ENCODE data around the gene GGT1.

Gene GGT1

GRCh38 chr22:24579258-24579601, 23.8 kb upstream of the GGT1 start (continued):
- TF ChIP-seq, protein P1, sequence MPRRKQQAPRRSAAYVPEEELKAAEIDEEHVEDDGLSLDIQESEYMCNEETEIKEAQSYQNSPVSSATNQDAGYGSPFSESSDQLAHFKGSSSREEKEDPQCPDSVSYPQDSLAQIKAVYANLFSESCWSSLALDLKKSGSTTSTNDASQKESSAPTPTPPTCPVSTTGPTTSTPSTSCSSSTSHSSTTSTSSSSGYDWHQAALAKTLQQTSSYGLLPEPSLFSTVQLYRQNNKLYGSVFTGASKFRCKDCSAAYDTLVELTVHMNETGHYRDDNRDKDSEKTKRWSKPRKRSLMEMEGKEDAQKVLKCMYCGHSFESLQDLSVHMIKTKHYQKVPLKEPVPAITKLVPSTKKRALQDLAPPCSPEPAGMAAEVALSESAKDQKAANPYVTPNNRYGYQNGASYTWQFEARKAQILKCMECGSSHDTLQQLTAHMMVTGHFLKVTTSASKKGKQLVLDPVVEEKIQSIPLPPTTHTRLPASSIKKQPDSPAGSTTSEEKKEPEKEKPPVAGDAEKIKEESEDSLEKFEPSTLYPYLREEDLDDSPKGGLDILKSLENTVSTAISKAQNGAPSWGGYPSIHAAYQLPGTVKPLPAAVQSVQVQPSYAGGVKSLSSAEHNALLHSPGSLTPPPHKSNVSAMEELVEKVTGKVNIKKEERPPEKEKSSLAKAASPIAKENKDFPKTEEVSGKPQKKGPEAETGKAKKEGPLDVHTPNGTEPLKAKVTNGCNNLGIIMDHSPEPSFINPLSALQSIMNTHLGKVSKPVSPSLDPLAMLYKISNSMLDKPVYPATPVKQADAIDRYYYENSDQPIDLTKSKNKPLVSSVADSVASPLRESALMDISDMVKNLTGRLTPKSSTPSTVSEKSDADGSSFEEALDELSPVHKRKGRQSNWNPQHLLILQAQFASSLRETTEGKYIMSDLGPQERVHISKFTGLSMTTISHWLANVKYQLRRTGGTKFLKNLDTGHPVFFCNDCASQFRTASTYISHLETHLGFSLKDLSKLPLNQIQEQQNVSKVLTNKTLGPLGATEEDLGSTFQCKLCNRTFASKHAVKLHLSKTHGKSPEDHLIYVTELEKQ (tag by site-specific recombination; IDR thresholded peaks at IDR 0.05; ENCODE audit: borderline replicate concordance): peak; percentile 2; the same call in 1 of the 2 replicates
- TF ChIP-seq ZNF2 (tag by site-specific recombination; IDR thresholded peaks at IDR 0.05) (no peak), ZNF391 (tag by site-specific recombination; IDR thresholded peaks at IDR 0.05; ENCODE audit: borderline replicate concordance, low read depth) (no peak; the same call in 1 of the 2 replicates), ZNF394 (tag by site-specific recombination; IDR thresholded peaks at IDR 0.05; ENCODE audit: borderline replicate concordance) (no peak; the same call in 1 of the 2 replicates), ZNF677 (tag by site-specific recombination; IDR thresholded peaks at IDR 0.05) (no peak), ZNF610 (tag by site-specific recombination; IDR thresholded peaks at IDR 0.05; ENCODE audit: borderline replicate concordance) (no peak), HOXD13 (CRISPR knock-in tag; IDR thresholded peaks at IDR 0.05; ENCODE audit: borderline replicate concordance) (no peak), ZNF202 (tag by site-specific recombination; IDR thresholded peaks at IDR 0.05; ENCODE audit: borderline replicate concordance) (no peak), ZNF341 (tag by site-specific recombination; IDR thresholded peaks at IDR 0.05; ENCODE audit: low read depth) (no peak), ZNF302 (tag by site-specific recombination; IDR thresholded peaks at IDR 0.05; ENCODE audit: low read depth) (no peak), ZNF19 (tag by site-specific recombination; IDR thresholded peaks at IDR 0.05; ENCODE audit: low read depth) (no peak), WT1 (tag by site-specific recombination; IDR thresholded peaks at IDR 0.05) (peak; percentile 72), ZNF585B (tag by site-specific recombination; IDR thresholded peaks at IDR 0.05) (no peak), ZNF132 (tag by site-specific recombination; IDR thresholded peaks at IDR 0.05; ENCODE audit: borderline replicate concordance) (no peak), FEZF1 (tag by site-specific recombination; IDR thresholded peaks at IDR 0.05) (0 out of 2 replicates have a peak, but pooled peaks have one; percentile 1), ZNF626 (tag by site-specific recombination; IDR thresholded peaks at IDR 0.05) (no peak), ZNF548 (tag by site-specific recombination; IDR thresholded peaks at IDR 0.05) (no peak), ZNF16 (tag by site-specific recombination; IDR thresholded peaks at IDR 0.05; ENCODE audit: low read depth) (no peak), ZNF214 (tag by site-specific recombination; IDR thresholded peaks at IDR 0.05; ENCODE audit: borderline replicate concordance) (no peak), ZNF530 (tag by site-specific recombination; IDR thresholded peaks at IDR 0.05; ENCODE audit: low read depth) (no peak), ZEB2 (tag by site-specific recombination; IDR thresholded peaks at IDR 0.05) (0 out of 2 replicates have a peak, but pooled peaks have one; percentile 5), ZFHX2 (tag by site-specific recombination; conservative IDR thresholded peaks at IDR 0.05) (no peak), ZNF350 (tag by site-specific recombination; IDR thresholded peaks at IDR 0.05) (no peak), ZNF274 (IDR thresholded peaks at IDR 0.05; ENCODE audit: low read length) (no peak), ZNF274 (tag by site-specific recombination; IDR thresholded peaks at IDR 0.05; ENCODE audit: borderline replicate concordance) (no peak)
- TF ChIP-seq, protein P2, sequence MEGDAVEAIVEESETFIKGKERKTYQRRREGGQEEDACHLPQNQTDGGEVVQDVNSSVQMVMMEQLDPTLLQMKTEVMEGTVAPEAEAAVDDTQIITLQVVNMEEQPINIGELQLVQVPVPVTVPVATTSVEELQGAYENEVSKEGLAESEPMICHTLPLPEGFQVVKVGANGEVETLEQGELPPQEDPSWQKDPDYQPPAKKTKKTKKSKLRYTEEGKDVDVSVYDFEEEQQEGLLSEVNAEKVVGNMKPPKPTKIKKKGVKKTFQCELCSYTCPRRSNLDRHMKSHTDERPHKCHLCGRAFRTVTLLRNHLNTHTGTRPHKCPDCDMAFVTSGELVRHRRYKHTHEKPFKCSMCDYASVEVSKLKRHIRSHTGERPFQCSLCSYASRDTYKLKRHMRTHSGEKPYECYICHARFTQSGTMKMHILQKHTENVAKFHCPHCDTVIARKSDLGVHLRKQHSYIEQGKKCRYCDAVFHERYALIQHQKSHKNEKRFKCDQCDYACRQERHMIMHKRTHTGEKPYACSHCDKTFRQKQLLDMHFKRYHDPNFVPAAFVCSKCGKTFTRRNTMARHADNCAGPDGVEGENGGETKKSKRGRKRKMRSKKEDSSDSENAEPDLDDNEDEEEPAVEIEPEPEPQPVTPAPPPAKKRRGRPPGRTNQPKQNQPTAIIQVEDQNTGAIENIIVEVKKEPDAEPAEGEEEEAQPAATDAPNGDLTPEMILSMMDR (tag by site-specific recombination; IDR thresholded peaks at IDR 0.05): no peak
- TF ChIP-seq, protein P3, sequence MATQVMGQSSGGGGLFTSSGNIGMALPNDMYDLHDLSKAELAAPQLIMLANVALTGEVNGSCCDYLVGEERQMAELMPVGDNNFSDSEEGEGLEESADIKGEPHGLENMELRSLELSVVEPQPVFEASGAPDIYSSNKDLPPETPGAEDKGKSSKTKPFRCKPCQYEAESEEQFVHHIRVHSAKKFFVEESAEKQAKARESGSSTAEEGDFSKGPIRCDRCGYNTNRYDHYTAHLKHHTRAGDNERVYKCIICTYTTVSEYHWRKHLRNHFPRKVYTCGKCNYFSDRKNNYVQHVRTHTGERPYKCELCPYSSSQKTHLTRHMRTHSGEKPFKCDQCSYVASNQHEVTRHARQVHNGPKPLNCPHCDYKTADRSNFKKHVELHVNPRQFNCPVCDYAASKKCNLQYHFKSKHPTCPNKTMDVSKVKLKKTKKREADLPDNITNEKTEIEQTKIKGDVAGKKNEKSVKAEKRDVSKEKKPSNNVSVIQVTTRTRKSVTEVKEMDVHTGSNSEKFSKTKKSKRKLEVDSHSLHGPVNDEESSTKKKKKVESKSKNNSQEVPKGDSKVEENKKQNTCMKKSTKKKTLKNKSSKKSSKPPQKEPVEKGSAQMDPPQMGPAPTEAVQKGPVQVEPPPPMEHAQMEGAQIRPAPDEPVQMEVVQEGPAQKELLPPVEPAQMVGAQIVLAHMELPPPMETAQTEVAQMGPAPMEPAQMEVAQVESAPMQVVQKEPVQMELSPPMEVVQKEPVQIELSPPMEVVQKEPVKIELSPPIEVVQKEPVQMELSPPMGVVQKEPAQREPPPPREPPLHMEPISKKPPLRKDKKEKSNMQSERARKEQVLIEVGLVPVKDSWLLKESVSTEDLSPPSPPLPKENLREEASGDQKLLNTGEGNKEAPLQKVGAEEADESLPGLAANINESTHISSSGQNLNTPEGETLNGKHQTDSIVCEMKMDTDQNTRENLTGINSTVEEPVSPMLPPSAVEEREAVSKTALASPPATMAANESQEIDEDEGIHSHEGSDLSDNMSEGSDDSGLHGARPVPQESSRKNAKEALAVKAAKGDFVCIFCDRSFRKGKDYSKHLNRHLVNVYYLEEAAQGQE (tag by site-specific recombination; IDR thresholded peaks at IDR 0.05): no peak
- TF ChIP-seq, protein P4, sequence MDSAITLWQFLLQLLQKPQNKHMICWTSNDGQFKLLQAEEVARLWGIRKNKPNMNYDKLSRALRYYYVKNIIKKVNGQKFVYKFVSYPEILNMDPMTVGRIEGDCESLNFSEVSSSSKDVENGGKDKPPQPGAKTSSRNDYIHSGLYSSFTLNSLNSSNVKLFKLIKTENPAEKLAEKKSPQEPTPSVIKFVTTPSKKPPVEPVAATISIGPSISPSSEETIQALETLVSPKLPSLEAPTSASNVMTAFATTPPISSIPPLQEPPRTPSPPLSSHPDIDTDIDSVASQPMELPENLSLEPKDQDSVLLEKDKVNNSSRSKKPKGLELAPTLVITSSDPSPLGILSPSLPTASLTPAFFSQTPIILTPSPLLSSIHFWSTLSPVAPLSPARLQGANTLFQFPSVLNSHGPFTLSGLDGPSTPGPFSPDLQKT (IDR thresholded peaks at IDR 0.05; ENCODE audit: borderline replicate concordance, low read depth, low read length): no peak
- TF ChIP-seq, protein P5, sequence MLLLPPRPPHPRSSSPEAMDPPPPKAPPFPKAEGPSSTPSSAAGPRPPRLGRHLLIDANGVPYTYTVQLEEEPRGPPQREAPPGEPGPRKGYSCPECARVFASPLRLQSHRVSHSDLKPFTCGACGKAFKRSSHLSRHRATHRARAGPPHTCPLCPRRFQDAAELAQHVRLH (tag by site-specific recombination; IDR thresholded peaks at IDR 0.05): no peak
- TF ChIP-seq, protein P6, sequence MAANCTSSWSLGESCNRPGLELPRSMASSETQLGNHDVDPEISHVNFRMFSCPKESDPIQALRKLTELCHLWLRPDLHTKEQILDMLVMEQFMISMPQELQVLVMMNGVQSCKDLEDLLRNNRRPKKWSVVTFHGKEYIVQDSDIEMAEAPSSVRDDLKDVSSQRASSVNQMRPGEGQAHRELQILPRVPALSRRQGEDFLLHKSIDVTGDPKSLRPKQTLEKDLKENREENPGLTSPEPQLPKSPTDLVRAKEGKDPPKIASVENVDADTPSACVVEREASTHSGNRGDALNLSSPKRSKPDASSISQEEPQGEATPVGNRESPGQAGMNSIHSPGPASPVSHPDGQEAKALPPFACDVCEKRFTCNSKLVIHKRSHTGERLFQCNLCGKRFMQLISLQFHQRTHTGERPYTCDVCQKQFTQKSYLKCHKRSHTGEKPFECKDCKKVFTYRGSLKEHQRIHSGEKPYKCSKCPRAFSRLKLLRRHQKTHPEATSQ (tag by site-specific recombination; IDR thresholded peaks at IDR 0.05): no peak
